Vagina (tissue), 2 donors: ENCODE measurements around the gene TPST2.

Source experiments
- CTCF ChIP-seq, 3 experiments: fragments of 450-650 bp in 2 of 3; fragments of 200-600 bp in 1 of 3; sonication (generic) in 1 of 3; IDR thresholded peaks; one replicate each; pipeline ENCODE4 v1.5.1; 2017 to 2019; ENCODE audit warnings: antibody characterized with exemption in 3 of 3, mild to moderate bottlenecking in 2 of 3, moderate library complexity in 2 of 3
- POLR2A ChIP-seq, 2 donors: fragments of 450-650 bp; IDR thresholded peaks; one replicate each; pipeline ENCODE4 v1.6.1; 2017; ENCODE audit warnings: antibody characterized with exemption in 2 of 2, mild to moderate bottlenecking in 2 of 2, moderate library complexity in 2 of 2

- TF ChIP-seq CTCF (IDR thresholded peaks at IDR 0.05) = no peak
- TF ChIP-seq POLR2A (IDR thresholded peaks at IDR 0.05) = no peak
Observed at GRCh38 chr22:26597026-26597425, 7.1 kb upstream of the TPST2 start.
